GM21723 (cell line): Measurements from ENCODE around the gene RPS24.

Source experiments
- ATAC-seq: cut with Tn5 transposase; IDR thresholded peaks from one replicate; pipeline ENCODE4 v1.9.1; 2021; ENCODE audit warnings: mild to moderate bottlenecking, moderate library complexity; ENCODE audit not compliant: unreplicated experiment

RPS24 gene

GRCh38 chr10:78025685-78026364 is 7.8 kb upstream of the RPS24 start:
- no peak for ATAC-seq

- ATAC-seq = peak; percentile 10
Observed at GRCh38 chr10:78028438-78029268, 5.0 kb upstream of the RPS24 start.

DNA sequence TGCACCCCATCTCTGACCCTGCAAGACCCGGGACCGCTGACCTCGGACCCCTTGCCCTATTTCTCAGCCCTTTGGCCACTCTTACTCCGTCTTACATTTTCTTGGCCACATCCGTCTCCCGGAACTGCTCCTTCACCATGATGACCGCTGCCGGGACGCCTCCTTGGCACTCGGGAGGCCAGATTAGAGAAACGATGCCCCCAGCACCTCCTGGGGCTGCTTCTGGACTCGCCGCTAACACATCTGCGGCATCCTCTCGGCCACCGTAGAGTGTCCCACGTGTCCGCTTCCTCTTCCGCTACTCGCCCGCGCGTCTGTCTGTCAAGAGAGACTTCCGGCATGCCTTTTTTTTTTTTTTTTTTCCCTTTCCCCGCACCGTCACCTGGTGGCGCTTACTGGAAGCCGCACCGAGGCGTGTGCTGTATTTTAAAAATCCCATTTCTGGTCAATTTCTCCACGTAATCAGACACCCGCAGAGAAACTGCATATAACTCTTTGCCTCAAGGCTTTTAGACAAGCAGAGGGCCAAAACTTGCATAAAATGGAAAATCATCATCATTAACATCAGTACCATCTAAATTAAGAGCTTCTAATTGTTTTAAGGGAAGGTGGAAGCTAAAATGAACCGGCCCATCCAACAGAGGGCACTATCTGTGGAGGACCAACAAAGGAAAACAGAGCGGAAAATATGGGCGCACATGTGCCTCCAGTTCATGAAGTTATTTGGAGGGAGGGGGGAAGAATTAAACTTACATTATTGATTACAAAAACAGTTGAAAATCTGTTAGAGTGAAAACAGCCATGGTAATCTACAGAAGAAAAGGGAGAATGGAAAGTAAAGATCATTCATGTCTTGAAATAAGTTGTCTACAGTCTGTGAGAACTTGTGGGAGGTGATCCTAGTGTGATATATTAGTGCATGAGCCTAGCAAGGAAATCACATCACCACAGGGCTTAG is 4.1 kb upstream of the RPS24 start, which contains the start of gene POLR3A:
TSS of gene POLR3A (minus strand) at position 247 of the 958 bp plus-strand sequence. CDS start at position 139, 108 bp downstream.
- ATAC-seq = peak; percentile 56

DNA sequence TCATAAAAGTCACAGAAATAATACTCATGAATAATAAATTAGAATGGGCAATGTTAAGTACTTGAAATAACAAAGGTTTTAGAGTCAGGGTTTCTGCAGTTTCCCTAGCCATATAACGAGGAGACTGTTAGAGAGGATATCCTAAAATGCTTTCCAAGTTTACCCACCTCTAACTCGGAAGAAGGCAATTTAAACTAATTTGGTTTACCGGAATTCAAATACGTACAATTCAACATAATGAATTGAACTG is 351 bp upstream of the RPS24 start:
- ATAC-seq = no peak

DNA sequence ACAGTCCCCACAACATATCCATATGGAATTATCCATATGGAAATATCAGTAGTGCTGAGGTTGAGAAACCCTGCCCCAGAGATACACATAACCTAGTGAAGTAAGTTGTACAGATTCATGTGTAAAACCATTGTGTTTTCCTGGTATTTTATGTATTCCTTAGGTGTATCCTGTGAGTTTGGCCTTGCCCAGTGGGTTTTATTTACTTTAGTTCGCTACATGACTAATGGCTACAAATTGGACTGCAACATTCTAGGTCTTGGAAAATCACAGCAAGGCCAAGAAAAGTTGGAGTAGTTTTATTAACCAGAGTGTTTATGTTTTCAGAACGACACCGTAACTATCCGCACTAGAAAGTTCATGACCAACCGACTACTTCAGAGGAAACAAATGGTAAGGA is 1.4 kb downstream of the RPS24 start:
- ATAC-seq = no peak

DNA sequence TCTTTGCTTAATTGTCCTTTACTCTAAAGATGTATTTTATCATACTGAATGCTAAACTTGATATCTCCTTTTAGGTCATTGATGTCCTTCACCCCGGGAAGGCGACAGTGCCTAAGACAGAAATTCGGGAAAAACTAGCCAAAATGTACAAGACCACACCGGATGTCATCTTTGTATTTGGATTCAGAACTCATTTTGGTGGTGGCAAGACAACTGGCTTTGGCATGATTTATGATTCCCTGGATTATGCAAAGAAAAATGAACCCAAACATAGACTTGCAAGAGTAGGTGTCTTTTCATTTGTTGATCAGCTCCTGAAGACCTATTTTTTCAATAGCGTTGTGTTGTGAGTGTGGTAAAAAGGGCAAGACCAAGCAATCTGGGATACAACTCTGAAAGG is 1.8 kb downstream of the RPS24 start:
- no peak for ATAC-seq

DNA sequence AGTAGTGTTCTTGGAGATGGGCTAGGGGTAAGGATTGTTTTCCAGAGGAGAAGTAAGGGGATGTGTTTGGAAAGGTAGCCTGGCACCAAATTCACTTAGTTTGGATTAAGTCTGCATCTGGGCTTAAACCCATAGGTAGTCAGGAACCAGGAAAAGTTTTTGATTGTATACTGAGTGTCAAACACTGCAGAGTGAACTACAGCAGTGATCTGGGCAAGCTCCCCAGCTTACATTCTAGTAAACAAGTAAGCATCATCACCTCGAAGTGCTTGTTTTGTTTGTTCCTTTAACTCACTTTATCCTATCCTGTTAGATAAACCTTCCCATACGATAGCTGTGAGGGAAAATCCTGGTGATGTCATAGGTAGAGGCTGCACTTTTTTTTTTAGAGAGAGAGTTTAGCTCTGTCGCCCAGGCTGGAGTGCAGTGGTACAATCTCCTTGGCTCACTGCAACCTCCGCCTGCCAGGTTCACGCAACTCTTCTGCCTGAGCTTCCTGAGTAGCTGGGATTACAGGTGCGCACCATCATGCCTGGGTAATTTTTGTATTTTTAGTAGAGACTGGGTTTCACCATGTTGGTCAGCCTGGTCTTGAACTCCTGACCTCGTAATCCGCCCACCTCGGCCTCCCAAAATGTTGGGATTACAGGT is 2.4 kb downstream of the RPS24 start:
- ATAC-seq = no peak

DNA sequence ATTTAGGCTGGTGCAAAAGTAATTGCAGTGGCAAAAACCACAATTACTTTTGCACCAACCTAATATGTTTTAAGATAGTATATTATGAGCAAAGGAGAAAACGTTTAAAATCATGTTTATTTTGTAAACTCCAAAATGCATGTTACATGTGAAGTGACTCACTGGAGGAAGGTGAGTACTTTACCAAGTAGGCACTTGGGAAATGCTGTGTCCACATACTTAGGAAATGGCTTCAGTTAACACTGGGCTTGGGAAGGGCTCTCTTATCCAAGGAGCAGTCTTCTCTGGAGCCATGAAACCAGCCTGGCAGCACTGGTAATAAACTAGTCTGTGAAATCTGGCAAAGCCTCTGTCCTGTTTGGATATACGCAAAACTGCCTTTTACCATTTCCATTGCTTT is 4.4 kb downstream of the RPS24 start:
- no peak for ATAC-seq

GRCh38 chr10:78038791-78039547 is 5.3 kb downstream of the RPS24 start:
- no peak for ATAC-seq

DNA sequence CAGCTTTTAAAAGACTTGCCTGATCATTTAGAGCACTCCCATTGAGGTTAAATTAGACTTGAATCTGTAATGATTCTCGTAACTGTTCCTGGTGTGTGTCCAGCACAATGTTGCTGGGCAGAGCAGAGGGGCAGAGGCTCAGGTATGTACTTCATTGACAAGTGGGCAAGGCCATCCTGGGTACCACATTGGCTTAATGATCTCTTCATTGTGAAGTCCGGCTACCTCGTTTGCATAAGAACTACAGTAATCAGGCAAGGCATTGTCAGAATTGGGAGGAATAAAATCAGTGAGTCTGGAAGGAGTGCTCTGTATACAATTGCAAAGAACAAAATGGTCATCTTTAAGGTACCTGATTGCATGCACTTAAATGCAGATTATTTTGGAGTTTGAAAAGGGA is 6.1 kb downstream of the RPS24 start:
- ATAC-seq = no peak

DNA sequence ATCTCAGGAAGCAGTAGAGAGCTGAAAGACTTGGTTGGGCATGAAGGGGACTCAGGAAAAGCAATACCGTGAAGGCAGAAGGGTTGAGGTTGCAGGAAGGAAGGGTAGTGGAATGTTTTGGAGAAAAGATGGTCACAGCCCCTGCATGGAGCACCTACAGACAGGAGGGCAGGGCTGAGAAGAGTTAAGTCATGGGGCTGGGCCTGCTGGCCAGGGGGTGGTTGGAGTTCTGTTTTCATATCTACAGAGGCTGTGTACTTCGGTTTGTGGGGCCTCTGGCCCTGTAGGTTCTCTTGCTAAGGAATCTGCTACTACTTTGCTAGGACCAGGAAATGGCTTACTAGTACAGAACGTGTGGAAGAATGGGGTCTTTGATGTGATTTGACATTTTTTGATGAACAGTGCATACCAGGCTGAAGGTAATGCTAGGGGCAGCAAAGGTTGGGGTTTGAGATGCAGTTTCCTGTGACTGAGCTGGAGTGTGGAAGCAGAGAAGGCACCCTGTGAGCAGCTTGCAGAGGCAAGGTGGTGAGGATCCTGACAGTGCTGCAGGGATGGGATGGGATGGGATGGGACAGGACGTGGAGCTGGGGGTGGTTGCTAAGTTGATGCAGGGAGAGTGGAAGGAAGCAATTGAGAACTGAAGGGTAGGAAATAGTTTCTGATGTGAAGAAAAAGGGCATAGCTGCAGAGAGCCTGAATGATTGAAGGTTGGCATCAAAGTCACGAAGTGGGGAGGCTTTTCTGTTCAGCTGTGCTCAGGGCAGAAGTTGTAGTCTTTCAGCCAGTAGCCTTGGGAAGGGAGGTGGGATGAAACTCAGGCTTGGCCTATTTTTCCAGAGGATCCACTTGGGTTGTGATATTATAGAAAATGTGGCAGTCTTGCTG is 7.8 kb downstream of the RPS24 start:
- no peak for ATAC-seq

GRCh38 chr10:78042058-78042751 is 8.5 kb downstream of the RPS24 start:
- no peak for ATAC-seq

GRCh38 chr10:78042752-78043104 is 9.1 kb downstream of the RPS24 start:
- ATAC-seq = no peak

DNA sequence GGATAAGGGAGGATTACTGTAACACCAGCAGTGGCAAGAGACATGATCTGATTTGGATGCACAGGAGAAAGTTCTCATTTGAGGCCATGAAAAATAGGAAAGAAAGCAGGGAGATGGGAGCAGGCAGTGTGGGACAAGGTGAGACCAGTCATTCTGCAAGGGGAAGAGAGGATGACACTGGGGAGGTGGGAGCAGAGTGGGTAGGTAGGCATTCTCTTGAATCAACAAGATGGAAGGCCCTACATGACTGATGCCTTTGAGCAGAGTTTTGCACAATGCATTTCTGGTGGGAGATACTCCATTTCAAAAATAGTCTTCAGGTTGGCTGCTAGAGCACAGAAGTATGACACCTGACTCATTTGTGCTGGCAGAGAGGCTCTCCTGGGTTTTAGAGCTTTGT is 10.5 kb downstream of the RPS24 start:
- no peak for ATAC-seq

DNA sequence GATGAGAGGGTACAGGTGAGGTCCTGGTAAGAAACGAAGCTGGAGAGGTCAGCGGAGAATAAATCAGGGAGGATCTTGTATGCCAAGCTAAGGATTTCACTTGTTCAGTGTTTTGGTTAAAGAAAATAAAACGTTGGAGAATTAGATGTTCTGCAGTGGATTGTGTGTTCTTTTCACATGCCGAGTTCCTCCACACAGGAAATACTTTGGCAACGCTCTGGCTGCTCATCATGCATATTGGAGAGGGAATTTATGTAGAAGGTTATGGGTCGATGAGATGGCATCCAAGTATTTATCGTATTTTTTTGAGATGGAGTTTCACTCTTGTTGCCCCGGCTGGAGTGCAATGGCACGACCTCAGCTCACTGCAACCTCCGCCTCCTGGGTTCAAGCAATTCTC is 11.0 kb downstream of the RPS24 start:
- no peak for ATAC-seq

GRCh38 chr10:78045237-78045636 is 11.6 kb downstream of the RPS24 start:
- ATAC-seq = peak; percentile 62

DNA sequence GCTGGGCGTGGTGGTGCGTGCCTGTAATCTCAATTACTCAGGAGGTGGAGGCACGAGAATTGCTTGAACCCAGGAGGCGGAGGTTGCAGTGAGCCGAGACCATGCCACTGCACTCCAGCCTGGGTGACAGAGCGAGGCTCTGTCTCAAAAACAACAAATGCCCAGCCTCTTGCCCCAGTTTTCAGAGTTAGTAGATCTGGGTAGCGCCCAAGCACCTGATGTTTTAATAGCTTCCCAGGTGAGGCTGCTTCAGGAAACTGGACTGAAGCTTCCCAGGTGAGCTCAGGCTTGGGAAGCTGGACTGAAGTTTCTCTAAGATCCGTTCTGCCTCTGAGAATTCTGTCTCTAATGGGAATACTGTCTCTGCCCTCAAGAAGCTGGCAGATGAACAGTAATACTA is 12.2 kb downstream of the RPS24 start:
- ATAC-seq = no peak

DNA sequence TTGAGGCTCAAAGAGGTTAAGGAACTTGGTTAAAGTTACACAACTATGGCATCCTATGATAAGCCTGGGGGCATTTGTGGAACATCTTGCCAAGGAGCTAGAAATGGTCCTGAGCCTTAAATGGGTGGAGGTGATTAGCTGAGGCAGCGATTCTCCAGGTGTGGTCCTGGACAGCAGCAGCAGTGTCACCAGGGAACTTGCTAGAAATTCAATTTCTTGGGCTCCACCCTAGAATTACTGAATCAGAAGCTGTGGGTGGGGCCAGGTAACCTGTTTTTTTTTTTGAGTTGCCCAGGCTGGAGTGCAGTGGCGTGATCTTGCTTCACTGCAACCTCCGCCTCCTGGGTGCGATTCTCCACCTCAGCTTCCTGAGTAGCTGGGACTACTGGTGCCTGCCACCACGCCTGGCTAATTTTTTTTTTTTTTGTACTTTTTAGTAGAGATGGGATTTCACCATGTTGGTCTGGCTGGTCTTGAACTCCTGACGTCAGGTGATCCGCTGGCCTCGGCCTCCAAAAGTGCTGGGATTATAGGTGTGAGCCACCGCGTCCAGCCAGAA is 13.1 kb downstream of the RPS24 start:
- ATAC-seq = no peak
